Panc1 (cell line): Measurements from ENCODE around the gene FCF1. TPM values are rescaled to one million over a fixed set of nuclear protein-coding genes. Genes with fewer than 3 reads are reported as not detected.

Experiments used
- ATAC-seq: fragments of 200-7000 bp; cut with Tn5 transposase; 2 replicates; pipeline ENCODE4 v1.9.1; 2020; ENCODE audit warnings: mild to moderate bottlenecking, moderate library complexity
- Bru-seq: library from RNA; stranded (reverse); fragments of 400-500 nt; gene quantifications from one replicate; lab custom pipeline; 2021; lab: Mats Ljungman, UMichigan
- BruChase-seq, 2 experiments: library from RNA; stranded (reverse); fragments of 400-500 nt; gene quantifications; one replicate each; lab custom pipeline; 2021; lab: Mats Ljungman, UMichigan
- BruUV-seq: library from RNA; stranded (reverse); fragments of 400-500 nt; replicated peaks from 2 replicates; lab custom pipeline; 2021; lab: Mats Ljungman, UMichigan
- CTCF ChIA-PET: fragments of 300-600 bp; sonication (Branson Sonifier 250); formaldehyde crosslinking; loops from one replicate; lab custom pipeline; 2022; ENCODE audit warnings: antibody characterized with exemption; lab: Charles Lee
- POLR2A ChIA-PET: fragments of 300-600 bp; sonication (Branson Sonifier 250); formaldehyde crosslinking; loops from one replicate; lab custom pipeline; 2022; ENCODE audit warnings: antibody characterized with exemption; lab: Charles Lee
- DNase-seq: peaks from one replicate; pipeline ENCODE4 v3.0.0-alpha.2; 2010; ENCODE audit warnings: low read depth, low spot score
- H3K27ac ChIP-seq: 2 replicates; pipeline ENCODE4 v1.5.1; 2011; ENCODE audit warnings: mild to moderate bottlenecking, low read length, inconsistent platforms
- H3K27me3 ChIP-seq: fragments of 200-500 bp; sonication (Bioruptor generic); 2 replicates; pipeline ENCODE4 v1.6.0; 2014; ENCODE audit warnings: low read length, inconsistent platforms; ENCODE audit not compliant: control insufficient read depth, insufficient read depth
- H3K36me3 ChIP-seq: fragments of 200-500 bp; sonication (Bioruptor generic); 2 replicates; pipeline ENCODE4 v1.5.1; 2014; ENCODE audit warnings: inconsistent platforms, mild to moderate bottlenecking, low read length, moderate library complexity; ENCODE audit not compliant: control insufficient read depth, insufficient read depth
- H3K4me1 ChIP-seq: 2 replicates; pipeline ENCODE4 v1.5.1; 2011; ENCODE audit warnings: inconsistent platforms, mild to moderate bottlenecking, low read length, moderate library complexity; ENCODE audit not compliant: control insufficient read depth, insufficient read depth
- H3K4me3 ChIP-seq, 2 experiments: 2 replicates each; pipeline ENCODE4 v1.5.1; 2011 to 2012; ENCODE audit warnings: low read depth in 2 of 2, low read length in 2 of 2, mild to moderate bottlenecking in 2 of 2, inconsistent platforms in 1 of 2, moderate library complexity in 1 of 2
- H3K9me3 ChIP-seq: fragments of 200-500 bp; sonication (Bioruptor generic); 2 replicates; pipeline ENCODE4 v1.5.1; 2014; ENCODE audit warnings: low read depth, mild to moderate bottlenecking, inconsistent platforms, low read length, moderate library complexity; ENCODE audit not compliant: control insufficient read depth, insufficient read depth
- POLR2AphosphoS5 ChIP-seq: IDR thresholded peaks from 2 replicates; pipeline ENCODE4 v1.6.1; 2012; ENCODE audit warnings: mild to moderate bottlenecking, low read depth, low read length, moderate library complexity
- SIN3A ChIP-seq: IDR thresholded peaks from 2 replicates; pipeline ENCODE4 v1.6.1; 2012; ENCODE audit warnings: low read depth, mild to moderate bottlenecking, low read length, moderate library complexity, borderline replicate concordance; ENCODE audit not compliant: insufficient read depth
- TCF7L2 ChIP-seq: IDR thresholded peaks from 2 replicates; pipeline ENCODE4 v1.6.1; 2011; ENCODE audit warnings: mild to moderate bottlenecking, low read depth, low read length, inconsistent platforms
- in situ Hi-C: cut with HindIII; loops from 2 replicates; pipeline ENCODE4 v1.10.0; 2016; ENCODE audit warnings: low sequenced_read_pairs, low pct_unique_long_range_greater_than_20kb
- intact Hi-C: fragments of 100-400 bp; cut with micrococcal nuclease; formaldehyde crosslinking; loops from one replicate; pipeline ENCODE4 v1.10.0; 2022; ENCODE audit not compliant: unreplicated experiment
- long read RNA-seq: library from polyadenylated mRNA; unstranded; transcript quantifications from one replicate; pipeline ENCODE4 v2.0.0, GENCODE V29; 2021; ENCODE audit not compliant: unreplicated experiment
- polyA plus RNA-seq: library from polyadenylated mRNA; unstranded; fragments of >200 nt; gene quantifications from one replicate; pipeline ENCODE4 v1.2.1, GENCODE V29; 2012; ENCODE audit warnings: missing spikeins; ENCODE audit not compliant: insufficient read length
- total RNA-seq: library from RNA; stranded (reverse); gene quantifications from one replicate; pipeline ENCODE4 v1.2.1, GENCODE V29; 2021; ENCODE audit not compliant: unreplicated experiment
- TF ChIP-seq, protein P1 (sequence below): fragments of 450-650 bp; IDR thresholded peaks from 2 replicates; pipeline ENCODE4 v1.5.1; 2017; ENCODE audit warnings: mild to moderate bottlenecking
- TF ChIP-seq, protein P2 (sequence below), 2 experiments: IDR thresholded peaks; 2 replicates each; pipeline ENCODE4 v1.6.1; 2011 to 2012; ENCODE audit warnings: low read depth in 2 of 2, control low read depth in 1 of 2, low read length in 1 of 2, mild to moderate bottlenecking in 1 of 2, moderate library complexity in 1 of 2; ENCODE audit not compliant: insufficient read depth in 1 of 2

FCF1 gene, protein sequence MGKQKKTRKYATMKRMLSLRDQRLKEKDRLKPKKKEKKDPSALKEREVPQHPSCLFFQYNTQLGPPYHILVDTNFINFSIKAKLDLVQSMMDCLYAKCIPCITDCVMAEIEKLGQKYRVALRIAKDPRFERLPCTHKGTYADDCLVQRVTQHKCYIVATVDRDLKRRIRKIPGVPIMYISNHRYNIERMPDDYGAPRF
- total RNA-seq (41.5 TPM), Bru-seq, nascent RNA (percentile 71 among the genes with signal in this experiment), BruChase-seq, experiment 1, labeled RNA remaining after a 2-hour chase (percentile 72 among the genes with signal in this experiment), BruChase-seq, experiment 2, labeled RNA remaining after a 6-hour chase (percentile 86 among the genes with signal in this experiment)
- polyA plus RNA-seq, result 23.8 TPM
- long read RNA-seq, full-length matches to known transcripts, result 8 of 23 reads
- long read RNA-seq, partial matches to known transcripts, result 7 of 23 reads
- long read RNA-seq, other reads (novel, unspliced or antisense), result 8 of 23 reads

DNA sequence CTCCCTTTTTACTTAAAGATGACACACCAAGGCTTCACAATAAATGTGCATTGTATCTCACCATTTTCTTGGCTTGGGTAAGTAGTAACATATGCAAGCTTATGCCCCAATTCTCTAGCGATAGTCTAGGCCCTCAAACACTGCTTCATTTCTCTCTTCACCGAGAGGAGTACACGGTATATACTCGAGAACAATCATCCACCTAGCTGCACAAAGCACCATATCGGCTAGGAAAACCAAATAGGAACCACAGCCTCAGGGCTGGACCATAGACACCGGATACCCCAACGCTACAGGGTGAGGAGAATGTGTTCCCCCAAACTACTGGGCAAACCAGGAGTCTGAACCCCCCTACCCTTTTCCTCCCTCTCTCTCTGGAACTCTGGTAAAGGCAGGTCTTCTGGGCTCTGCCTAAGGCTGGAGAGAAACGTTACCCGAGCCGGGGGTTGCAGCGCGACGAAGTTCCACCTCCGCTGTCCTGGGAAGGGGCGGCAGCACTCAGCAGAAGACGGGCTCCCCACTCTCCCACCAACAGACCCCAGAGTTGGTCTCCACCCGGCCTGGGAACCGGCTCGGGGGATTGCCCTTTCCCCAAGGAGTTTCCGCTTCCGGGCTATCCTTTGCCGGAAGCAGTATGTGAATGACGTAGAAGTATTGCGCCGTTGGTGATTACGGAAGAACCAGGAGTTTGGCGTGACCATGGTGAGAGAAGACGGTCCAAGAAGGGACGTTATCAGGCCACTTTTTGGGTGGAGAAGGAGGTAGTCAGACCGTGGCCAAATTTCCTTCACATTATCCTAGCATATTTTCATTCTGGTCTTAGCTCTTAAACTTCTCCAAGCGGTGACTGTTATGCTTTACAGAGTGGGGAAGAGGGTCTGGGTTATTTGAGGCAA is at the start of gene FCF1, which contains the start of gene AREL1:
Gene FCF1, plus strand, starts transcription at position 646 of the 896 bp plus-strand sequence. Its CDS starts 54 bp downstream, at position 700.
Gene AREL1, minus strand, starts transcription at position 582 of the 896 bp plus-strand sequence. CDS start 27,465 bp downstream, outside the sequence.
- POLR2A ChIA-PET, result no interaction called here
- peaks cover 7% of the 10 kb centered on the region; the same call in 1 of the 2 replicates for H3K4me1 ChIP-seq
- ATAC-seq (peak; percentile 99), DNase-seq (peak; percentile 60)
- BruUV-seq, result TSS peak; percentile 79
- 0 out of 2 replicates have a peak, but pooled peaks have one; percentile 78 for TF ChIP-seq SIN3A
- no peak for TF ChIP-seq TCF7L2
- TF ChIP-seq, protein P1, sequence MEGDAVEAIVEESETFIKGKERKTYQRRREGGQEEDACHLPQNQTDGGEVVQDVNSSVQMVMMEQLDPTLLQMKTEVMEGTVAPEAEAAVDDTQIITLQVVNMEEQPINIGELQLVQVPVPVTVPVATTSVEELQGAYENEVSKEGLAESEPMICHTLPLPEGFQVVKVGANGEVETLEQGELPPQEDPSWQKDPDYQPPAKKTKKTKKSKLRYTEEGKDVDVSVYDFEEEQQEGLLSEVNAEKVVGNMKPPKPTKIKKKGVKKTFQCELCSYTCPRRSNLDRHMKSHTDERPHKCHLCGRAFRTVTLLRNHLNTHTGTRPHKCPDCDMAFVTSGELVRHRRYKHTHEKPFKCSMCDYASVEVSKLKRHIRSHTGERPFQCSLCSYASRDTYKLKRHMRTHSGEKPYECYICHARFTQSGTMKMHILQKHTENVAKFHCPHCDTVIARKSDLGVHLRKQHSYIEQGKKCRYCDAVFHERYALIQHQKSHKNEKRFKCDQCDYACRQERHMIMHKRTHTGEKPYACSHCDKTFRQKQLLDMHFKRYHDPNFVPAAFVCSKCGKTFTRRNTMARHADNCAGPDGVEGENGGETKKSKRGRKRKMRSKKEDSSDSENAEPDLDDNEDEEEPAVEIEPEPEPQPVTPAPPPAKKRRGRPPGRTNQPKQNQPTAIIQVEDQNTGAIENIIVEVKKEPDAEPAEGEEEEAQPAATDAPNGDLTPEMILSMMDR, result no peak
- TF ChIP-seq POLR2AphosphoS5, result peak; percentile 89
- CTCF ChIA-PET, result no interaction called here
- in situ Hi-C loops (no loop called here), intact Hi-C loops (no loop called here)
- peaks cover 31% of the 10 kb centered on the region for H3K36me3 ChIP-seq
- peak within 1 kb of the TSS; percentile 97 for H3K27ac ChIP-seq
- H3K4me3 ChIP-seq, result peak within 1 kb of the TSS; percentile 99
- H3K9me3 ChIP-seq, result no peaks in the 10 kb centered on the region
- H3K27me3 ChIP-seq, result no peaks in the 10 kb centered on the region

DNA sequence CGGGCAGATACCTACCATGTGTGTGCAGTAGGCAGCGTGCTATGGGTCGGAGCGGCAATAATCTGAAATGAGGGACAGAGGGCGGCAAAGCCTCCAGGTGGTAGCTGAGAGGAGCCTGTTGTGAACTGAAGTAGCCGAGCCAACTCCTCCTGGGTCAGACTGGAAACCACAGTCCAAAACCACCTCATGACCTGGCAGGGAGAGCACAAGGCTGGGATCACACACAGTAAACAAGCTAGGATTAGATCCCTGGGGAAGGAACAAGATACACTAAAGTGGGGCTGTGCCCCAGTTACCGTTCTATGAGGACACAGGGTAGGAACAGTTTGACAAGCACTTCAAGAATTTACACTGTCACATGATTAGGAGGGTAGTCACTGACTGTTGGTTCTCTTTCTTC is 49.1 kb upstream of the FCF1 start:
- TF ChIP-seq POLR2AphosphoS5, result no peak
- no peak for TF ChIP-seq SIN3A
- TF ChIP-seq, protein P1, result no peak
- TF ChIP-seq, protein P2, sequence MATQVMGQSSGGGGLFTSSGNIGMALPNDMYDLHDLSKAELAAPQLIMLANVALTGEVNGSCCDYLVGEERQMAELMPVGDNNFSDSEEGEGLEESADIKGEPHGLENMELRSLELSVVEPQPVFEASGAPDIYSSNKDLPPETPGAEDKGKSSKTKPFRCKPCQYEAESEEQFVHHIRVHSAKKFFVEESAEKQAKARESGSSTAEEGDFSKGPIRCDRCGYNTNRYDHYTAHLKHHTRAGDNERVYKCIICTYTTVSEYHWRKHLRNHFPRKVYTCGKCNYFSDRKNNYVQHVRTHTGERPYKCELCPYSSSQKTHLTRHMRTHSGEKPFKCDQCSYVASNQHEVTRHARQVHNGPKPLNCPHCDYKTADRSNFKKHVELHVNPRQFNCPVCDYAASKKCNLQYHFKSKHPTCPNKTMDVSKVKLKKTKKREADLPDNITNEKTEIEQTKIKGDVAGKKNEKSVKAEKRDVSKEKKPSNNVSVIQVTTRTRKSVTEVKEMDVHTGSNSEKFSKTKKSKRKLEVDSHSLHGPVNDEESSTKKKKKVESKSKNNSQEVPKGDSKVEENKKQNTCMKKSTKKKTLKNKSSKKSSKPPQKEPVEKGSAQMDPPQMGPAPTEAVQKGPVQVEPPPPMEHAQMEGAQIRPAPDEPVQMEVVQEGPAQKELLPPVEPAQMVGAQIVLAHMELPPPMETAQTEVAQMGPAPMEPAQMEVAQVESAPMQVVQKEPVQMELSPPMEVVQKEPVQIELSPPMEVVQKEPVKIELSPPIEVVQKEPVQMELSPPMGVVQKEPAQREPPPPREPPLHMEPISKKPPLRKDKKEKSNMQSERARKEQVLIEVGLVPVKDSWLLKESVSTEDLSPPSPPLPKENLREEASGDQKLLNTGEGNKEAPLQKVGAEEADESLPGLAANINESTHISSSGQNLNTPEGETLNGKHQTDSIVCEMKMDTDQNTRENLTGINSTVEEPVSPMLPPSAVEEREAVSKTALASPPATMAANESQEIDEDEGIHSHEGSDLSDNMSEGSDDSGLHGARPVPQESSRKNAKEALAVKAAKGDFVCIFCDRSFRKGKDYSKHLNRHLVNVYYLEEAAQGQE (IDR thresholded peaks at IDR 0.05; ENCODE audit: insufficient read depth in 1 of 2, low read depth in 2 of 2, low read length in 1 of 2), result no peak
- CTCF ChIA-PET, result interaction anchor here (0.6 kb wide), 1 partner anchor 284 kb away, joined by 3 read pairs; no protein-coding TSS in a partner anchor
- Histone ChIP-seq H3K4me3 (no peak overlapping the region), H3K36me3 (peaks cover 23% of the 10 kb centered on the region), H3K27me3 (no peaks in the 10 kb centered on the region), H3K4me1 (no peaks in the 10 kb centered on the region), H3K27ac (no peak overlapping the region), H3K9me3 (no peaks in the 10 kb centered on the region)
- POLR2A ChIA-PET, result no interaction called here
- DNase-seq, result no peak
- in situ Hi-C loops, result no loop called here
- BruUV-seq, result no TSS peak
- no peak for ATAC-seq
- intact Hi-C loops, result no loop called here
